Measurements from ENCODE around the gene GPC6.

DNA sequence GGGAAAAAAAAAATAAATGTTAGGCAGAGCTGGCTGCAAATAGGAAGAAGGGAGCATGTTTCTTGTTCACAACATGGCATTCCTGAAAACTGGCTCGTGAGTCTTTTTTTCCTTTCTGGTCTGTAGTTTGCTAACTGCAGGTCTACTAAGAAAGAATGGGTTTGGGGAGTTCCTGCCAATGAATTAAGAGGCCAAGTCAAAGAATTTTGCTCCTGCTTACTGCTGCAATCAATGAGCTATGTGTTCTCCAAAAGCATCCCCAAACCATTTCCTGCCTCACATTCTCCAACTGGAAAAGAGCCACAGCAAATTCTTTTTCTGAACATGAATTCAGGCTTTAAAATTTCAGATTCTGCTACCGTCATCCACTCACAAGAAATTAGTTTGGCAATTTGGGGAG lies 1164.3 kb downstream of the GPC6 start:
- TF ChIP-seq POLR2AphosphoS5 (IDR thresholded peaks at IDR 0.05; ENCODE audit: low read depth, low read length): no peak
- TF ChIP-seq, protein P1, sequence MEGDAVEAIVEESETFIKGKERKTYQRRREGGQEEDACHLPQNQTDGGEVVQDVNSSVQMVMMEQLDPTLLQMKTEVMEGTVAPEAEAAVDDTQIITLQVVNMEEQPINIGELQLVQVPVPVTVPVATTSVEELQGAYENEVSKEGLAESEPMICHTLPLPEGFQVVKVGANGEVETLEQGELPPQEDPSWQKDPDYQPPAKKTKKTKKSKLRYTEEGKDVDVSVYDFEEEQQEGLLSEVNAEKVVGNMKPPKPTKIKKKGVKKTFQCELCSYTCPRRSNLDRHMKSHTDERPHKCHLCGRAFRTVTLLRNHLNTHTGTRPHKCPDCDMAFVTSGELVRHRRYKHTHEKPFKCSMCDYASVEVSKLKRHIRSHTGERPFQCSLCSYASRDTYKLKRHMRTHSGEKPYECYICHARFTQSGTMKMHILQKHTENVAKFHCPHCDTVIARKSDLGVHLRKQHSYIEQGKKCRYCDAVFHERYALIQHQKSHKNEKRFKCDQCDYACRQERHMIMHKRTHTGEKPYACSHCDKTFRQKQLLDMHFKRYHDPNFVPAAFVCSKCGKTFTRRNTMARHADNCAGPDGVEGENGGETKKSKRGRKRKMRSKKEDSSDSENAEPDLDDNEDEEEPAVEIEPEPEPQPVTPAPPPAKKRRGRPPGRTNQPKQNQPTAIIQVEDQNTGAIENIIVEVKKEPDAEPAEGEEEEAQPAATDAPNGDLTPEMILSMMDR (IDR thresholded peaks at IDR 0.05 in 2 of 3, conservative IDR thresholded peaks at IDR 0.05 in 1 of 3; ENCODE audit: borderline replicate concordance in 1 of 3, insufficient read depth in 1 of 3, low read depth in 2 of 3, low read length in 2 of 3): no peak
- TF ChIP-seq CEBPB (IDR thresholded peaks at IDR 0.05; ENCODE audit: low read depth): no peak
- no peak for TF ChIP-seq EZH2phosphoT487 (IDR thresholded peaks at IDR 0.05; ENCODE audit: borderline replicate concordance)
